GM04504 (cell line): ENCODE data around the gene HOXB8.
A peak's percentile ranks its signal among the peaks of the same experiment; 100 is the strongest.

Experiments
- DNase-seq: peaks from one replicate; pipeline ENCODE4 v3.0.0-alpha.2; 2012; ENCODE audit warnings: low read depth

The HOXB8 gene

DNA sequence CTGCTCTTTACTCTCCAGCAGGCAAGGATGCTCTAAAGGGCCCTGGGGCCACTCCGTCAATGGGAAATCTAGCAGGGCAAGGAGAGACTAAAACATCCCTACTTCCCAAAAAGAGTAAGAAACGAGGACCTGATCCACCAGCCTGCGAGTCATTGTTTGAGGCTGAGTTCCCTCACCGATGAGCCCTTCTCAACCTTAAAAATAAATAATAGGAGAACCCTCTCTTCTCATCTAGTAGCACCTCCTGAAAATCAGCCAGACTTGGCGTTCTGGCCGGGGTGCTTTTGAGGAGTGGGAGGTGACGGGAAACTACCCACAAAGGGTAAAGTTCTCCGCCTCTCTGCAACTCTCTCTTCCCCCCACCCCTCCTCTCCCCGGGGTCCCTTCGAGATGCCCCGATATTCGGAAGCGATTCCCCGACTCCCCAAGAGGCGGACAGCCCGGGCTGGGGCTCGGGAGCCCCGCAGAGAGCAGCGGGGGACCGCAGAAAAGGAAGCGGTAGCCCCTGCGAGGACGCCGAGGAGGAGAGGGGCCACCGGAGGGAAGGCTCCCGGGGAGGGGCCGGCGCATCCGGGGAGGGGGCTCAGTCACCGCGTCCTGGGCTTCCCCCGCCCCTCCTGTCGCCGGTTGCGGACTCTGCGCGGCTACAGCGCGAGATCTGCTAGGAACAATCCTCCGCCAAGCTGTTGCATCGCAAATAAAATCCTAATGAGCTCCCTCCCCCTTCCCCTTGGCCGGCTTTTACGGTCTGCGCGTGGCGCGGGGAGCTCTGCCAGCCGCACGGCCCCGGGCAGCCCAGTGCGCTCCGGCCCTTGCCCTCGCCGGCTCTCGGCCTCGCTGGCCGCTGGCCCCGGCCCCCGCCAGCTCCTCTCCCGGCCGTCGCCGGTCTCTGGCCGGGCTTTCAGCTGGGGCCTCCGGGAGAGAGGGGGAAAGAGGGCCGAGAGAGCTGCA lies 9.7 kb upstream of the HOXB8 start:
- DNase-seq: no peak

DNA sequence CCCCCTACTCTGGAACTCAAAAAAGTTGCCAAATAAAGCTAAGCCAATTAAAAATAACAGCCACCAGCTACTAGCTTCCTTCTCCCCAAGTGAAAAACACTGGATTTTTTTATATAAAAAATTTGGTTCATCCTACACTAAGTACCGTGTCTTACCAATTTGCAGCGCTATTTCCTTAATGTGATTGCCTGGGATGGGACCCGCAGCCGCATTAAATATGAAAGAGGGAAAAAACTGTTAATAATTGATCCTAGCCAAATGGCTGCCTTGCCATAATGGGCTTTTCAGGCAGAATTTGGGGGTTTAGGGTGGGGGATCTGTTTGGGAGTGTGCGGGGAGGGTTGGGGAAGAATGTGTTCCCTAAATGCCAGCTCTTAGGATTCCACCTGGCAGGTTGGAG lies 9.0 kb upstream of the HOXB8 start:
- DNase-seq: no peak

DNA sequence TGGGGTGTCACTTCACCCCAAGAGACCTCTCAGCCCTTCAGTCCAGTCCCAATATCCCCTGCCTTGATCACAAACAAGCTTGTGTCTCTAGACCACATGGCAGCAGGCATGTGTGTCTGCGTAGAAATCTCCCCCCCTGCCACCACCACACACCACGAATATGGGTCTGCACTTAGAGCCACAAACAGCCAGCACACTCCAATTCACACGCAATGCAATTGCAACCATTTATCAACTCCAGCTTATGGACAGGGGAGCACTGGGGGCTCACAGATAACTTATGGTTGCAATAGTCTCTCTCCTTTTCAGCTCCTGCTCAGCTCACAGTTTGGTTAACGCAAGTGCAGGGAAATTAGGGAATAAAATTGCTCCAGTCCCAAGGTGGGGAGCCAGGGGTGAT lies 8.5 kb upstream of the HOXB8 start:
- DNase-seq: no peak

DNA sequence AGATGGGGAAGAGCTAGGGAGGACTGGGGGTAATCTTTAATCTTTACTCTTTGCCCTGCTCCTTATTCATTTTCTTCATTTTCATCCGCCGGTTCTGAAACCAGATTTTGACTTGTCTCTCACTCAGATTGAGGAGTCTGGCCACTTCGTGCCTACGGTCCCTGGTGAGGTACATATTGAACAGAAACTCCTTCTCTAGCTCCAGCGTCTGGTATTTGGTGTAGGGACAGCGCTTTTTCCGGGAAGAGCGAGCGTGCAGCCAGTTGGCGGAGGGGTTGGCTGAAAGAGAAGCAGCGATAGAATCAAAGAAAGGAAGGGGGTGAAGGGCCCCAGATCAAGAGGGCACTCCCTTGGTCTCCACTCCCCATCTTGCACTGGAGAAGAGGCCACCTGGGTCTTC lies 7.8 kb upstream of the HOXB8 start:
- no peak for DNase-seq

DNA sequence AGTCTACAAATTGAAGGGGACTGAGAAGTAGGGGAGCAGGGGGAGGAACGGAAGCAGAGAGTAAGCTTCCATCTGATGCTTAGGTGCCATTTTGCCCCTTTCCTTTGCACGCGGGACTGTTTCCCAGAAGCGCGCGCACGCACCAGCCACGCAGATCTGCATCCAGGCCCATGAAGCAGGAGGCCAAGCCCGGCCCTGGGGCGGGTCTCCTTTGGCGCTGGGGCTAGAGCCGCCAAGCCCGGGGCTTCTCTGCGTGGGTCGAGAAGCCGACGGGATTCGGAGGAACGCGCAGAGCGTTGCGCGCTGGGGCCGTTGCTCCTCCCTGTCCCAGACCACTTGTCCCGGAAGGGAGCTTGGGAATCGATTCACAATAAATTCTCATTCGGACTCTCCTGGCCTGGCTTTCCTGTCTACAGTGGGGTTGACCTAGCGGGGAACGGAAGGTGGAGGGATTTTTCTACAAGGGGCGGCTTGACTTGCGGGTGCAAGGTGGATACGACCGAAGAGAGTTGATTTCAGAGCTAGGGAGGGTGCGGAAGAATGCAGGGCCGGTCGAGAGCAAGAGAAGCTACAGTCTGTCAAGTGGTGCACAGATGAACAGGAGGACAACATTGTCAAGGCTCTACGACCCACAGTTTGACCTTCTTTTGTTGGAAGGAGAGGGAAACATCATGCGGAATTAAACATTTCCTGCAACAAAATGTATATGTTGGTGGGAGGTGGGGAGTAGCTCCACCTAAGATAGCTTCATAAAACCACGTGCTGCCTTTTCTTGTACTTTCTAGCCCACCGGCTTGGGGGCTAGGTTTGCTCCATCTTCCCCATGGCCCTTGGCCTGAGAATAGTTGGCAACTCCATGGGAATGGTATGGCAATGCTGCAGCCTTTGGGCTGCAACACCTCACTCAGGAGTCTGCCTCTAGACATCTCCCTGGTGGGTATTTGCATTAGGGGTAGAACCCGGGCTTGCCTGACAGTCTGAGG lies 6.6 kb upstream of the HOXB8 start:
- no peak for DNase-seq

DNA sequence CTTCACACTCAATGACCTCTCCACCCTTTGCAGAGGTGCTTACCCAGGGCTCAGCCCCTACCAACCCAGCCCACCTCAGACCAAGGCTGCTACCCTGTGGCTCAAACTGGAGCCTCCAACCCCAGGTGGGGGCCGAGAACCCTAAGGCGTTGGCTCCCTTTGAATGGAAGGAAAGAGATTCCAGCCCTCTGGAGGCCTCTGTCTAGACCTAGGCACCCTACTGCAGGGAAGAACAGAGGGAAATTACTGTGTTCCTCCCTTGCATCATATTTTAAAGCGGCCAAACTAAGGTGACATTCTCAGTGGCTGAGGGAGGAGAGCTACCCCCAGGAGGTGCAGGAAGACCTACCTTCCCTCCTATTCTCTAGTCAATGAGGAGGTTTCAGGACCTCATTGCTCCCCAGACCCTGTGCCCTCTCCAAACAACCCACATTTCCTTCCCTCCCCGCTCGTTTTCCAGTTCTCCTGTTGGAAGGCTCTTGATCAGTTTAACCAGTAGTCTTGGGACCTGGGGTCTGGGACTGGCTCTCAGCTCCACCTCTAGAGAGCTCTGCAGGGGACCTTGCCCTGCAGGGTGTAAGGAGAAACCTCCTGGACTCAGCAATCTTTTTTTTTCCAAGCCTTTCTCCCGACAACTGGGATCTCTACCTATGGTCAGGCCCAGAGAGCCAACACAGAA lies 5.5 kb upstream of the HOXB8 start:
- DNase-seq: no peak

DNA sequence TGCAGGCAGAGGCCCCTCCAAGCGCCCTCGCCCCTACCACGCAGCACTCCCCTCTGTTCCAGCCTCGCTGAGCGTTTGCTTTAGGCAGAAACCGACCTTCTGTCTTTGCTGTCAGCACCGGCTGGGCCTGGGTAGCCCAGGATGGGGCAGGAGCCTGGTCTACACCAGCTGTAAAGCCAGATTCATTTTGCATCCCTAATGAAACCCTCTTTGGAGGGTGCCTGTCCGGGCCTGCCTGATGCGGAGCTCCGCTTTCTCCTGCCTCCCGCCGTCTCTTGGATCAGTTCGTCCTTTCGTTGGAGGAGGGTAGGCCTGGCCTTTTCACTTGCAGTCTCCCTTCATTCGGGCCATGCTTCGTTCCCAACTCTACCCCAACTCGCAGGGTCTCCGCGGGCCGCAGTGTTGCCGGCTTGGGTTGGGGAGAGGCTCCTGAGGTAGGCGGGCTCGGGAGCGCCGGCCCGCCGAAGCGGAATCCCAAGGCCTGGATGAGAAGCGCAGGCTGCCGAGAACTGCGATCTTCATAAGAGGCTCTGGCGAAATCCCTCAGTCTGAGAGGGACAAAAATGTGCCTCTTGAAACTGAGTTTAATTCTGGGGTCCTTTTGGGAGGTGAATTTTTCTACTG lies 4.8 kb upstream of the HOXB8 start:
- DNase-seq: no peak

DNA sequence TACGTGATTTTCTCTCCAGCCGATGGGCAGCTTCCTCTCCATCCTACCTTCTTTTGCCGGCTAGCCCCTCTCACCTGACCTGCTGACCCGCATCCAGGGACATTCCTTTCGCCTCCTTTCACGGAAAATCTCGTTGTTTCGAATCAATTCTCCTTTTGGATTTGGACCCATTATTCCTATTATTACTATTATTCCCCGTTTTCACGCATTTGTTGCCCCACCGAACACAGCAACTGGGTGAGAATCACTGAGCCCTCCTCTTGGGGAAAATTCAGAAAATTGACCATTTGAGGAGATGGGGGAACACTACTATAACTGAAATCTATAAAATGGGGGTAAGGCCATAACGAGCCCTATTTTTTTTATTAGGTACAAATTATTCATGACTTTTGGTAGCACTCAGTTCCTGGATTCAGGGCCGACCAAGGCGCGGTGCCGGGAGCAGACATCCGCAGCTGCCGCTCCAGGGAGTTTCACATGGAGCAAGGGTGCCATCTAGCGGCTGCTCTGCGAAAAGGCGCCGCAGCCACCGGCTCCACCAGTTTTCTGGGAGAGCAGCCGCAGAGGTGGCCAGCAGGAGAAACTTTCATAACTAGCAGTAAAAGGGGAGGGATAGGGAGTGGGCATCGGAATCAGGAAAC lies 3.3 kb upstream of the HOXB8 start:
- no peak for DNase-seq

DNA sequence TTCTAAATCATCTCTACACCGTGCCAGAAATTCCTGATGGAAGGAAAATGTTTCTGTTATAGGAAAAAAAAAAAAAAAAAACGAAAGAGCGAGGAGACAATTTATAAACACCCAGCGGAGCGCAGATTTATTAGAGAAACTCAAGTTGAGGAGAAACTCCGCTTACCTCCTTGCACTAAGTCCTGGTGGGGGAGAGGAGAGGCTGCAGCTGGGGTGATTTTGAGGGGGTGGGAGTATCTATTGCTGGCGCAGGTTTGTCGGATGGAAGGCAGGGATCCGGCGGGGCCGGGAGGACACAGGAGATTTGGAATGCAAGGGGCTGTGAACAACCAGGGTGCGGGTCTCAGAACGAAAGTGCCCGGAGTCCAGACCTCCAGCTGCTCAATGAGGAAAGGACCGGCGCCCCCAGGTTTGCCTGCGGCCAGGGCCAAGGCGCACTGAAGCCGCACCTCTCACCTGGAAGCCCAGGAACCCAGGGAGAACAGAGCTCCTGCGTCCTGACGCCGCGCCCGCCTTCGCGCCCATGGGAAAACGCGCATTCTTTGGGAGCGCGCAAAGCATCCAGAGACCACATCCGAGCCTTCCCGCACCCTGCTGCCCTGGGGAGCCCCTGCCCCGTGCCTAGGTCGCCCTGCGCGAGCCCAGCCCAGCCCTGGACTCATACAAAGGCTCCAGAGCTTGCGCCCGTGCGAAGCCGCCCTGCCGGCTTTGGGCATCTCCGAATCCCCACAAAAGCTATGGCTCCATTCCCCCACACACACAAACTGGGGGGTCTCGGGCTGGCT lies 2.6 kb upstream of the HOXB8 start:
- DNase-seq: no peak

DNA sequence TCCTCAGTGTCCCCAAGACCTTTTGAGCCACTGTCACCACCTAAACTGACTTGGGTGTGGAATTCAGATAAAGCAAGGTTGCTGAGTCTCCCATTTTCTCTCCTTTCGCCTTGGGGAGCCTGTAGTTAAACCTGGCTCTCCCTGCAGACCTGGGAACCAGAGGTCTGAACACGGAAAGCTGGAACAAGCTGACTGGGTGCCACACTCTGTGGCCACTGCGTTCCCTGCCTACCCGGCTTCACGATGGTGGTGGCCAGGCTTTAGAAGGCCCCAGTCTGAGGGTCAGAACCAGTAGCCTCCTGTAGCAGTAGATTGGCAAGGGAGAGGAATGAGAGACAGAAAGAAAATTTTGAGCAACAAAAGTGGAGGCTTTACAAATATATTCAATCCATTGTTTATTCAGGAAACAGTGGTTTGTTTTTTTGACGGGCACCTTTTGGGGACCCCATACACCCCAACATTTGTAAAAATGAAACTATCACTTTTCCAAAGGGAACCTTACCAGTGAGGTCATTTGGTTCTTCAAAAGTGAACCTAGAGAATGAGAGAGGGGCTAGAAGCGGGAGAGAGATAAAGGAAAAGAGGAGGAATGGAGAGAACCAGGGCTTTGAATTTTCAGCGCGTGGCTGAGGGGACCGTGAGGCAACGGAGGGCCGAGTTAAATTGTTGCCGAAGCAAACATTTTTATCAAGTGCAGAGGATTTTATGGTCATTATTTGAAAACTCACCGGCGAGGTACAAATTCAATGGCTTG lies 1.8 kb upstream of the HOXB8 start:
- no peak for DNase-seq

DNA sequence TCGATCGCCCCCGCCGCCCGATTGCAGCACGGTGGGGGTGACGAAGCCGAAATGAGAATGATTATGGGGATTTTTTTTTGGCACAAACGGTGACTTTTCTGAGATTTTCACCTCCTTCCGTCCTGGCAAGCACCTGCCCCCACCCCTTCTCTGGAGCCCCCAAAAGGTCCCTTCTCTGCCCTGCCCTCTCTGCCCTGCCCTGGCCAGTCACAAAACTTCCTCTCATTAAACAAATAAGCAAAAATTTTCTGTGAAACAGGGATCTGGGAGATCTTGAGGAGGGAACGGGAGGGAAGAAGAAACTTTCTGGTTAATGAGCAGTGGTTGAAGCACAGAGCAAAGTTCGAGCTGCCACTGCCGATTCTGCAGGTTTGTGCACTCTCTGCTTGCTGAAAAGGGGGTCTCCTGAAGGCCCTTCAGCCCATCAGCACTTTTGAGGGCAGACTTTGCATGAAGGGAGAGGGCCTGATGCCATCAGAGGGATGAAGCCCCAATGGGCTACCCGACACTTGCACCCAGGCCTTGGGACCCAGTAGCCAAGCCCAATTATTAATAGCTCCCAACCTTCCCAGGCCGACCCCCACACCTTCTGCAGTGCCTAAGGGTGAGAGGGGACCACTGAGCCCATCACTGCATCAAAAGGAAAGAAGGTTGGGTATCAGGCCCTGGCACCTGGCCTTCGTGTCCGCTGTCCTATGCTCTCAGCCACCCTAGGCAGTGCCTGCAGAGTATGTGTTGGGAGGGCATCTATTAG lies 1.0 kb upstream of the HOXB8 start:
- no peak for DNase-seq

DNA sequence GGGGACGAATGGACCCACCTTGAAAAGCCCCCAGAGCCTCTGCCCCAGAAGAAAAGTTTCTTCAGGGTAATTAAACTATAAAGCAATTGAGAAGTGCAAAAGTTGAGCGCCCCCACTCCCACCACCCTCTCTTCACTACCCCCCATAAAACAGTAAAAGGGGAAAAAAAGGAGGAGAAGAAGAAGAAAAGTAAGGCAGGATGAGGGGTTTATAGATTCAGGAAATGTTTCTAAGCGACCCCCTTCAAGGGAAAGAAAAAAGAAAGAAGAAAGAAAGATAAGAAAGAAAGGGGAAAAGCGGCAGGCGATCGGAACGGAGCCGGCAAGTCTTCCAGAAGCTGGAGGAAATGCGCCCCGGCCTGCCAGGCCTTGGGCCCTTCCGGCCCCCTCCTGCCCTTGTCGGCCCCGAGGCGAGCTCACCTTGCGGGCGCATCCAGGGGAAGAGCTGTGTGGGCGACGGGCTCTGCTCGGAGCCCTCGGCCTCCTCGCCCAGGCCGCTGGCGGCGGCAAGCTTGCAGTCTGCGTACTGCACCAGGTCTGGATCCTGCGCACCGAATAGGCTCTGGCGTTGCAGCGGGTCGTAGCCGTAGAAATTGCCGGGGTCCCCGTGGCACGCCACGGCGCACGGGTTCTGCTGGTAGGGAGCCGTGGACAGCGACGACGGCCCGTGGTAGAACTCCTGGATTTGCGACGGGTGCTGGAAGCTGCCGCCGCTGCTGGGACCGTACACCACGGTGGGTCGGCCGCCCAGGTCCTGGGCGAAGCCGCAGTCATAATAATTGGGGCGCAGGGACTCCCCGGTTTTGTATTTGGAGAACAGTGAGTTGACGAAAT lies 1.0 kb downstream of the HOXB8 start:
- no peak for DNase-seq

DNA sequence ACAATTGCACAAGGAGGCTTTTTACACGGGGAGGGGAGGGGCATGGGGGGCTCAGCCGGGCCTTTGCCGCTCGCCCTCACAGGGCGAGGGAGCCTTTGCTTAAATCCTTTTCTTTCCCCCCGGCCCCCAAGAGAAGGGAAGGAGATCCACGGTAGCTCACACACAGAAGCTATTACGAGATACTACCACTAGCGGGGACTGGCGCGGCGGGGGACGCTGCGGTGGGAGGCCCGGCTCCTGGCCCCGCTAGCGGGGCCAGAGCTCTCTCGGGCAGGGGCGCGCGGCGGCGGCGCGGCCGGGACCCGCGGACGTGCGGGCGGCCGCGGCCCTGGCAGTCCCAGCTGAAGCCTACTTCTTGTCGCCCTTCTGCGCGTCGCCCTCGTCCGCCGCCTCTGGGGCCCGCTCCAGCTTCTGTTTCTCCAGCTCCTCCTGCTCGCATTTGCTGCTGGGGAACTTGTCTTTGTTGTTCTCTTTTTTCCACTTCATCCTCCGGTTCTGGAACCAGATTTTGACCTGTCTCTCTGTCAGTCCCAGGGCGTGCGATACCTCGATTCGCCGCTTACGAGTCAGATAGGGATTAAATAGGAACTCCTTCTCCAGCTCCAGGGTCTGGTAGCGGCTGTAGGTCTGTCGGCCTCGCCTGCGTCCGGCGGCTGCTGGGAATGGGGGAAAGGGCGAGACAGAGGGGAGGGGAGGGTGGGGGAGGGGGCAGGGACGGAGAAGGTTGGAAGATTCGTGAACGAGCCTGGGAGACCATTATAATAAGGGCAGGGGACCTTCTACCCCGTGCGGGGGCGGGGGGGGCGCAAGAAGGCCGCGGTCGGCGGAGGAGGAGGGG lies 2.0 kb downstream of the HOXB8 start:
- no peak for DNase-seq

DNA sequence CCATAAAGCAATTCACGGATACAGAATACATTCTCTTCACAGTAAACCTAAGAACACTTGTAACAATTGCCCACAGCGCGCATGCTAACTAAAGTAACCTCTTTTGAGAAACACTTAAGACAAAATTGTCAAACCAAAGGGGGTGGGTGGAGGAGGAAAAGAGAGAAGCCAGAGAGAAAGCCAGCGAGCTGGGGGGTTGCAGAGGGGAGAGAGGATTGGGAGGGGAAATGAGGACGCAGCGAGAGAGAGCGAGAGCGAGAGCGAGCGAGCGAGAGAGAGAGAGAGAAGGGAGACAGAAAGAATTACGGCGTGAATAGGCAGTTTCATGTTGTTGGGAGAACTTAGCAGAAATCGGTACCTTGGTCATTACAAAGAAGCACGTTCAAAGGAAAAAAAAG lies 2.6 kb downstream of the HOXB8 start:
- no peak for DNase-seq

DNA sequence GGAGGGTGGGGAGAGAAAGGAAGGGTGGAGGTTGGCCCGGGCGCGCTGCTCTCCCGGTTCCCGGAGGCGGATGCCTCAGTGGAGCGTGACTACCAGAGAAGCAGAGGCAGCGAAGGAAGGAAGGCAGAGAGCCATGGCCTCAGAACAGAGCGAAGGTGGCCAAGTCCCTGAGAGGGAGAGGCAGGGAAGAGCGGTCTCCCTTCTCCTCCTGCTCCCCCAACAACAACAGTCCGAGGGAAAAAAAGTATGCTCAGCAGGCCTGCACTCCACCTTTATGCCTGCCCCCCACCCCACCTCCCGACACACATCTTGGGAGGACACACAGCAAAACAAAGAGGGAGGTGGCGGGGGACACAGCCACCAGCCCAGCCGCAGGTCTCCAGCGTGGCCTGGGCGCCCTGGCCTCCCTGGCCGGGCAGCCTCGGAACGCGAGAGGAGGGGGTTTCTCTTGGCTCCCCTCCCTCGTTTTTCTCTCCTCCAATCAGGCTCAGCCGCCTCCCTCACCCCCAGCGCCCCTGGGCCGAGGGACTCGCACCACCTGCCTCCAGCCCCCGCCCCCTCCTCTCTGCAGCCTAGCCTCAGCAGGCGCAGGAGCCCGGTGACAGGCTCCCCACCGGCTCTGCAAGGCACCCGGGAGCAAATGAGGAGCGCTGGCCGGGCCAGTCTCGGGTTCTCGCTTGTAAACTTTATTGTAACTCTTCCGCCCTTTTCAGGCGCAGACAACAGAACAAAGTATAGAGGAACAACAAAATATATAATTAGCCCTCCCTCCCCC lies 3.2 kb downstream of the HOXB8 start:
- peak; percentile 28 for DNase-seq

DNA sequence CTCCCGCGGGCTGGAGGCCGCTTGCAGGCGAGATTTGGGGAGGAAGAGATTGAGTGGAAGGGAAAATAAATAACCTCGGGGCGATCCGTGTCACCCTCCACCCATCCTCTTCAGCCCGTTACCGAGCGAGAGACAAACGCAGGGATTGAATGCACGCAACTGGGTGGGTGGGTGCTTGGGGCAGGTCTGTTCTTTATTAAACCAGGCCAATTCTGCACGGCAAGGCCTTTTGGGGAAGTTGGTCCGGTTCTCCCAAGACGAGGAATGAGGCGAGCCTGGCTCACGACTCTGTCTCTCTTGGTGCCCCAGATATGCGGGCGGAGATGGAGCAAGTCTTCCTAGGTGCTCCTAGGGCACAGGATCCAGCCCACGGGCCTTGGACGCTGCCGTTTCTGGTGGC lies 3.9 kb downstream of the HOXB8 start:
- DNase-seq: peak; percentile 37
